Measurements from ENCODE around the gene FAM107B.

GRCh38 chr10:14697281-14697680, 77.4 kb downstream of the FAM107B start:
- TF ChIP-seq EZH2 (IDR thresholded peaks at IDR 0.05; ENCODE audit: borderline replicate concordance, low read depth, low read length, poor library complexity, severe bottlenecking) (no peak), CTCF (conservative IDR thresholded peaks at IDR 0.05; ENCODE audit: low read depth, low read length) (no peak)
